Esophagus muscularis mucosa (tissue), 4 donors: ENCODE measurements around the gene IGLL1.

Experiments used
- CTCF ChIP-seq, 3 experiments: fragments of 200-600 bp in 2 of 3; fragments of 450-650 bp in 1 of 3; sonication (generic) in 2 of 3; IDR thresholded peaks; one replicate each; pipeline ENCODE4 v1.5.1; 2017 to 2019; ENCODE audit warnings: antibody characterized with exemption in 3 of 3, mild to moderate bottlenecking in 2 of 3, moderate library complexity in 1 of 3
- EP300 ChIP-seq: sonication (generic); formaldehyde crosslinking; IDR thresholded peaks from one replicate; pipeline ENCODE4 v1.6.1; 2017; ENCODE audit warnings: antibody characterized with exemption
- POLR2A ChIP-seq: fragments of 450-650 bp; IDR thresholded peaks from one replicate; pipeline ENCODE4 v1.6.1; 2017; ENCODE audit warnings: antibody characterized with exemption, moderate library complexity, mild to moderate bottlenecking, low read depth
- POLR2AphosphoS5 ChIP-seq, 2 donors: sonication (generic); formaldehyde crosslinking; IDR thresholded peaks; one replicate each; pipeline ENCODE4 v1.6.1; 2017; ENCODE audit warnings: antibody characterized with exemption in 2 of 2

DNA sequence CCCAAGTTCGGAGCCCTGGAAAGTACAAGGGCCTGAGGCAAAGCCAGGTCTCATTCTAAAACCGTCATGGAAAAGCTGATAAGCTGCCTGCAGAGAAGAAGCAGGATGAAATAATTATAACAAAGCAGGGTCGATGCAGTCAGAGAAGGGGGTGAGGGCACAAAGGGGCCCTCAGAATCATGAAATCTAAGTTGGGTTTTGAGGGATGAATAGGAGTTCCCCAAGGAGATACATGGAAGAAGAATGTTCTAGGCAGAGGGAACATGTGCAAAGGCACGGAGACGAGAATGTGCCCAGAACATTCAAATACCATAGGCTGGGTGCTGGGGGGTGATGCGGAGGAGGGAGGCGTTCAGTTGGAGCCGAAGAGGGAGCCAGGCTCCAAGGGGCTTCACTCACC is 25.0 kb downstream of the IGLL1 start:
- no peak for TF ChIP-seq POLR2AphosphoS5 (IDR thresholded peaks at IDR 0.05)
- TF ChIP-seq EP300: no peak
- no peak for TF ChIP-seq CTCF (IDR thresholded peaks at IDR 0.05)
- TF ChIP-seq POLR2A: no peak
